Mesenchymal stem cell (in vitro differentiated cells and primary cell): ENCODE results near the gene WDFY3.
A peak's percentile ranks its signal among the peaks of the same experiment; 100 is the strongest.

ENCODE experiments used
- DNase-seq: peaks from one replicate; pipeline ENCODE4 v3.0.0-alpha.2; 2013
- H2AFZ ChIP-seq: one replicate; pipeline ENCODE4 v1.6.1; 2013; ENCODE audit warnings: low read depth, mild to moderate bottlenecking, control low read depth, inconsistent platforms, low read length, moderate library complexity
- H2AK5ac ChIP-seq: 2 replicates; pipeline ENCODE4 v1.6.1; 2013; ENCODE audit warnings: low read length, moderate library complexity, mild to moderate bottlenecking, inconsistent platforms; ENCODE audit not compliant: severe bottlenecking
- H2BK120ac ChIP-seq: one replicate; pipeline ENCODE4 v1.6.1; 2013; ENCODE audit warnings: low read depth, mild to moderate bottlenecking, inconsistent platforms, low read length, moderate library complexity
- H2BK12ac ChIP-seq, 2 experiments: one replicate each; pipeline ENCODE4 v1.6.1; 2013; ENCODE audit warnings: inconsistent platforms in 2 of 2, low read length in 2 of 2, mild to moderate bottlenecking in 2 of 2, moderate library complexity in 2 of 2, control low read depth in 1 of 2
- H2BK15ac ChIP-seq: one replicate; pipeline ENCODE4 v1.6.1; 2013; ENCODE audit warnings: mild to moderate bottlenecking, low read depth, inconsistent platforms; ENCODE audit not compliant: poor library complexity, severe bottlenecking
- H2BK5ac ChIP-seq: 2 replicates; pipeline ENCODE4 v1.6.1; 2013; ENCODE audit warnings: low read depth, mild to moderate bottlenecking, low read length, control low read depth, inconsistent platforms; ENCODE audit not compliant: poor library complexity, severe bottlenecking
- H3K14ac ChIP-seq, 2 experiments: one replicate each; pipeline ENCODE4 v1.6.1; 2013; ENCODE audit warnings: inconsistent platforms in 2 of 2, low read length in 2 of 2, control low read depth in 1 of 2, mild to moderate bottlenecking in 1 of 2, moderate library complexity in 1 of 2
- H3K18ac ChIP-seq, 2 experiments: one replicate each; pipeline ENCODE4 v1.6.1; 2013; ENCODE audit warnings: inconsistent platforms in 2 of 2, low read length in 2 of 2, control low read depth in 1 of 2, low read depth in 1 of 2, mild to moderate bottlenecking in 1 of 2
- H3K23ac ChIP-seq, 2 experiments: one replicate each; pipeline ENCODE4 v1.6.1; 2013; ENCODE audit warnings: inconsistent platforms in 2 of 2, low read length in 2 of 2, mild to moderate bottlenecking in 2 of 2, moderate library complexity in 2 of 2, control low read depth in 1 of 2
- H3K27ac ChIP-seq: 2 replicates; pipeline ENCODE4 v1.5.1; 2013; ENCODE audit warnings: mild to moderate bottlenecking, moderate library complexity, low read length, control low read depth, inconsistent platforms; ENCODE audit not compliant: poor library complexity, severe bottlenecking
- H3K27me3 ChIP-seq, 2 experiments: 2 replicates each; pipeline versions ENCODE4 v1.6.1 to v1.7.0; 2013; ENCODE audit warnings: low read length in 2 of 2, mild to moderate bottlenecking in 2 of 2, moderate library complexity in 2 of 2, control low read depth in 1 of 2, inconsistent platforms in 1 of 2; ENCODE audit not compliant: control insufficient read depth in 1 of 2, insufficient read depth in 1 of 2
- H3K36me3 ChIP-seq, 2 experiments: 2 replicates each; pipeline versions ENCODE4 v1.6.1 to v1.7.0; 2013; ENCODE audit warnings: low read length in 2 of 2, control low read depth in 1 of 2, inconsistent platforms in 1 of 2, low read depth in 1 of 2, mild to moderate bottlenecking in 1 of 2; ENCODE audit not compliant: insufficient read depth in 2 of 2, control insufficient read depth in 1 of 2
- H3K4ac ChIP-seq, 2 experiments: one replicate each; pipeline ENCODE4 v1.6.1; 2013; ENCODE audit warnings: inconsistent platforms in 2 of 2, low read length in 2 of 2, mild to moderate bottlenecking in 2 of 2, moderate library complexity in 2 of 2, control low read depth in 1 of 2, low read depth in 1 of 2
- H3K4me1 ChIP-seq: 2 replicates; pipeline ENCODE4 v1.6.1; 2013; ENCODE audit warnings: low read depth, low read length, control low read depth; ENCODE audit not compliant: control insufficient read depth, insufficient read depth
- H3K4me2 ChIP-seq: 2 replicates; pipeline ENCODE4 v1.6.1; 2013; ENCODE audit warnings: low read length, mild to moderate bottlenecking, inconsistent platforms; ENCODE audit not compliant: poor library complexity, severe bottlenecking
- H3K4me3 ChIP-seq, 2 experiments: 2 replicates each; pipeline versions ENCODE4 v1.5.1 to v1.7.0; 2013; ENCODE audit warnings: low read length in 2 of 2, mild to moderate bottlenecking in 2 of 2, control low read depth in 1 of 2, low read depth in 1 of 2; ENCODE audit not compliant: insufficient read depth in 1 of 2
- H3K79me1 ChIP-seq: replicated peaks from 2 replicates; pipeline ENCODE4 v1.6.1; 2013; ENCODE audit warnings: mild to moderate bottlenecking, control low read depth, low read length, inconsistent platforms; ENCODE audit not compliant: poor library complexity, severe bottlenecking
- H3K9ac ChIP-seq: 2 replicates; pipeline ENCODE4 v1.7.0; 2013; ENCODE audit warnings: mild to moderate bottlenecking, low read length, moderate library complexity
- H3K9me3 ChIP-seq: 2 replicates; pipeline ENCODE4 v1.7.0; 2013; ENCODE audit warnings: mild to moderate bottlenecking, low read length; ENCODE audit not compliant: control insufficient read depth
- H4K8ac ChIP-seq: one replicate; pipeline ENCODE4 v1.6.1; 2013; ENCODE audit warnings: inconsistent platforms, mild to moderate bottlenecking, low read length, moderate library complexity
- H4K91ac ChIP-seq: one replicate; pipeline ENCODE4 v1.6.1; 2013; ENCODE audit warnings: mild to moderate bottlenecking, low read length, inconsistent platforms
- WGBS: methylation state at CpG from one replicate; pipeline ENCODE4 v1.1.7; 2013; ENCODE audit warnings: mixed read lengths; 5-methylcytosine and 5-hydroxymethylcytosine counted together

The WDFY3 gene

GRCh38 chr4:84792366-84793301 lies 173.9 kb downstream of the WDFY3 start:
- Histone ChIP-seq H3K14ac (no peak overlapping the region), H3K23ac (no peak overlapping the region), H3K9ac (peak overlapping the region; percentile 56), H3K79me1 (peaks cover 5% of the 10 kb centered on the region), H2BK5ac (no peak overlapping the region), H3K36me3 (peaks cover 12 to 58% of the 10 kb centered on the region in 2 experiments), H2AFZ (no peak overlapping the region), H3K4me2 (no peak overlapping the region), H3K27ac (no peak overlapping the region), H3K4ac (no peak overlapping the region), H4K91ac (no peak overlapping the region), H3K4me3 (peak overlapping the region in 1 of 2 experiments; percentile 32), H2BK120ac (no peak overlapping the region), H3K18ac (no peak overlapping the region), H3K27me3 (no peaks in the 10 kb centered on the region), H2AK5ac (no peak overlapping the region), H4K8ac (no peak overlapping the region), H2BK12ac (no peak overlapping the region), H3K9me3 (no peaks in the 10 kb centered on the region), H3K4me1 (no peaks in the 10 kb centered on the region), H2BK15ac (no peak overlapping the region)
- 100% methylated on average over 1 of the region's 4 CpGs for WGBS
- DNase-seq: peak; percentile 22

GRCh38 chr4:84790769-84791565 lies 175.5 kb downstream of the WDFY3 start:
- Histone ChIP-seq H4K91ac (no peak overlapping the region), H3K4me1 (peaks cover 2% of the 10 kb centered on the region), H2BK5ac (no peak overlapping the region), H3K36me3 (peaks cover 15 to 61% of the 10 kb centered on the region in 2 experiments), H3K9me3 (no peaks in the 10 kb centered on the region), H3K4ac (no peak overlapping the region), H4K8ac (no peak overlapping the region), H3K27me3 (no peaks in the 10 kb centered on the region), H2BK120ac (no peak overlapping the region), H3K27ac (no peak overlapping the region), H2AFZ (no peak overlapping the region), H3K9ac (no peak overlapping the region), H2BK12ac (no peak overlapping the region), H3K4me3 (no peak overlapping the region), H3K18ac (no peak overlapping the region), H3K79me1 (peaks cover 5% of the 10 kb centered on the region), H2AK5ac (no peak overlapping the region), H2BK15ac (no peak overlapping the region), H3K23ac (no peak overlapping the region), H3K4me2 (no peak overlapping the region), H3K14ac (no peak overlapping the region)
- DNase-seq: no peak
- WGBS: 96% methylated on average over 5 of the region's 5 CpGs

GRCh38 chr4:84786478-84786877 lies 180.0 kb downstream of the WDFY3 start:
- Histone ChIP-seq H2AFZ (no peak overlapping the region), H3K4me1 (peaks cover 2% of the 10 kb centered on the region), H4K8ac (no peak overlapping the region), H3K27me3 (no peaks in the 10 kb centered on the region), H3K27ac (no peak overlapping the region), H3K4me3 (no peak overlapping the region), H3K4me2 (no peak overlapping the region), H3K23ac (no peak overlapping the region), H3K14ac (no peak overlapping the region), H2BK120ac (no peak overlapping the region), H3K79me1 (peaks cover 11% of the 10 kb centered on the region), H2BK15ac (no peak overlapping the region), H3K18ac (no peak overlapping the region), H3K9ac (no peak overlapping the region), H2BK5ac (no peak overlapping the region), H4K91ac (no peak overlapping the region), H3K36me3 (peaks cover 26 to 83% of the 10 kb centered on the region in 2 experiments), H3K4ac (no peak overlapping the region), H2BK12ac (no peak overlapping the region), H2AK5ac (no peak overlapping the region), H3K9me3 (no peaks in the 10 kb centered on the region)
- WGBS: 100% methylated on average over 1 of the region's 1 CpG
- DNase-seq: no peak

GRCh38 chr4:84782517-84782916 lies 184.0 kb downstream of the WDFY3 start:
- Histone ChIP-seq H3K27me3 (no peaks in the 10 kb centered on the region), H4K8ac (no peak overlapping the region), H3K9me3 (no peaks in the 10 kb centered on the region), H3K79me1 (peaks cover 13% of the 10 kb centered on the region), H3K18ac (no peak overlapping the region), H3K27ac (no peak overlapping the region), H3K9ac (no peak overlapping the region), H3K4ac (no peak overlapping the region), H2BK15ac (no peak overlapping the region), H3K4me1 (peaks cover 2% of the 10 kb centered on the region), H3K4me3 (no peak overlapping the region), H2BK5ac (no peak overlapping the region), H4K91ac (no peak overlapping the region), H2AK5ac (no peak overlapping the region), H3K36me3 (peaks cover 26 to 85% of the 10 kb centered on the region in 2 experiments), H3K4me2 (no peak overlapping the region), H2AFZ (no peak overlapping the region), H3K23ac (no peak overlapping the region), H2BK12ac (no peak overlapping the region), H3K14ac (no peak overlapping the region), H2BK120ac (no peak overlapping the region)
- WGBS: 96% methylated on average over 3 of the region's 4 CpGs
- no peak for DNase-seq
